IMR-90 (cell line): Measurements from ENCODE around the gene FAF1. TPM values are rescaled to one million over a fixed set of nuclear protein-coding genes. Genes with fewer than 3 reads are reported as not detected.
"Not testable (repeated sequence)": the region's sequence is repeated elsewhere in the genome, so short reads cannot be mapped to it uniquely, and the experiment has no call there.

Experiments used
- ATAC-seq: fragments of 200-7000 bp; cut with Tn5 transposase; 2 replicates; pipeline ENCODE4 v1.9.1; 2020; ENCODE audit warnings: low read depth, mild to moderate bottlenecking, moderate library complexity
- BruUV-seq: library from RNA; stranded (reverse); fragments of 400-500 nt; replicated peaks from 2 replicates; lab custom pipeline; 2021; lab: Mats Ljungman, UMichigan
- CTCF ChIA-PET: fragments of 300-600 bp; formaldehyde crosslinking; extraction: SDS; loops from one replicate; lab custom pipeline; 2021; ENCODE audit warnings: antibody characterized with exemption; lab: Yijun Ruan, JAX
- POLR2A ChIA-PET: fragments of 300-600 bp; sonication (Branson Sonifier 250); formaldehyde crosslinking; loops from one replicate; lab custom pipeline; 2022; ENCODE audit warnings: antibody characterized with exemption; ENCODE audit not compliant: unreplicated experiment; lab: Charles Lee
- DNase-seq: peaks from one replicate; pipeline ENCODE4 v3.0.0; 2013
- H2AFZ ChIP-seq: replicated peaks from 2 replicates; pipeline ENCODE3; 2013; ENCODE audit warnings: low read length, mild to moderate bottlenecking; ENCODE audit not compliant: poor library complexity
- H2AK5ac ChIP-seq: 2 replicates; pipeline ENCODE4 v1.6.1; 2013; ENCODE audit warnings: low read depth, low read length, inconsistent platforms
- H2AK9ac ChIP-seq: replicated peaks from 2 replicates; pipeline ENCODE3; 2013; ENCODE audit warnings: mild to moderate bottlenecking, low read depth, low read length, moderate library complexity; ENCODE audit not compliant: poor library complexity
- H2BK120ac ChIP-seq: 2 replicates; pipeline ENCODE4 v1.6.1; 2013; ENCODE audit warnings: low read depth, low read length, inconsistent platforms
- H2BK15ac ChIP-seq: 3 replicates; pipeline ENCODE4 v1.6.1; 2013; ENCODE audit warnings: low read depth, low read length, inconsistent platforms
- H2BK20ac ChIP-seq: 2 replicates; pipeline ENCODE4 v1.6.1; 2013; ENCODE audit warnings: low read depth, mild to moderate bottlenecking, inconsistent platforms, low read length, moderate library complexity
- H2BK5ac ChIP-seq: 2 replicates; pipeline ENCODE4 v1.6.1; 2013; ENCODE audit warnings: mild to moderate bottlenecking, low read depth, low read length, inconsistent platforms; ENCODE audit not compliant: poor library complexity, severe bottlenecking
- H3K14ac ChIP-seq: replicated peaks from 2 replicates; pipeline ENCODE4 v1.6.1; 2013; ENCODE audit warnings: low read depth, low read length, inconsistent platforms
- H3K18ac ChIP-seq: 2 replicates; pipeline ENCODE4 v1.6.1; 2013; ENCODE audit warnings: low read depth, low read length, control low read depth
- H3K23ac ChIP-seq: 2 replicates; pipeline ENCODE4 v1.6.1; 2013; ENCODE audit warnings: low read depth, low read length, inconsistent platforms
- H3K27ac ChIP-seq: 2 replicates; pipeline ENCODE4 v1.5.1; 2013; ENCODE audit warnings: mild to moderate bottlenecking, control low read depth, low read length; ENCODE audit not compliant: insufficient read depth
- H3K27me3 ChIP-seq: 2 replicates; pipeline ENCODE4 v1.6.1; 2013; ENCODE audit warnings: low read length; ENCODE audit not compliant: control insufficient read depth, insufficient read depth
- H3K36me3 ChIP-seq: 2 replicates; pipeline ENCODE4 v1.6.1; 2013; ENCODE audit warnings: low read length, mixed read lengths; ENCODE audit not compliant: control insufficient read depth, insufficient read depth
- H3K4ac ChIP-seq: 2 replicates; pipeline ENCODE4 v1.6.1; 2013; ENCODE audit warnings: low read depth, low read length, inconsistent platforms
- H3K4me1 ChIP-seq: 2 replicates; pipeline ENCODE4 v1.6.1; 2013; ENCODE audit warnings: low read length, mixed read lengths; ENCODE audit not compliant: control insufficient read depth, insufficient read depth
- H3K4me2 ChIP-seq: 2 replicates; pipeline ENCODE4 v1.6.1; 2013; ENCODE audit warnings: low read depth, mild to moderate bottlenecking, control low read depth, low read length, moderate library complexity
- H3K4me3 ChIP-seq: 2 replicates; pipeline ENCODE4 v1.5.1; 2013; ENCODE audit warnings: low read depth, mild to moderate bottlenecking, control low read depth, low read length, moderate library complexity; ENCODE audit not compliant: insufficient read depth
- H3K56ac ChIP-seq: 2 replicates; pipeline ENCODE4 v1.6.1; 2013; ENCODE audit warnings: low read length, inconsistent platforms; ENCODE audit not compliant: insufficient read depth; ENCODE audit errors: extremely low read depth
- H3K79me1 ChIP-seq, 2 experiments: 2 replicates each; pipeline ENCODE4 v1.6.1; 2013; ENCODE audit warnings: low read length in 2 of 2, inconsistent platforms in 1 of 2, low read depth in 1 of 2
- H3K9ac ChIP-seq: 2 replicates; pipeline ENCODE4 v1.6.1; 2013; ENCODE audit warnings: low read depth, low read length, control low read depth
- H3K9me1 ChIP-seq: 2 replicates; pipeline ENCODE4 v1.6.1; 2013; ENCODE audit warnings: low read length, inconsistent platforms; ENCODE audit not compliant: insufficient read depth
- H3K9me3 ChIP-seq: 2 replicates; pipeline ENCODE4 v1.6.1; 2013; ENCODE audit warnings: low read length; ENCODE audit not compliant: control insufficient read depth, insufficient read depth
- H4K20me1 ChIP-seq: 2 replicates; pipeline ENCODE4 v1.6.1; 2013; ENCODE audit warnings: low read length, inconsistent platforms; ENCODE audit not compliant: insufficient read depth
- H4K5ac ChIP-seq: 2 replicates; pipeline ENCODE4 v1.6.1; 2013; ENCODE audit warnings: mild to moderate bottlenecking, low read depth, low read length, control low read depth
- H4K8ac ChIP-seq, 2 experiments: 2 replicates each; pipeline ENCODE4 v1.6.1; 2013; ENCODE audit warnings: low read depth in 2 of 2, low read length in 2 of 2, control low read depth in 1 of 2, inconsistent platforms in 1 of 2
- H4K91ac ChIP-seq: 2 replicates; pipeline ENCODE4 v1.6.1; 2013; ENCODE audit warnings: low read depth, low read length, inconsistent platforms; ENCODE audit not compliant: insufficient read depth
- WGBS, 2 experiments: methylation state at CpG; one replicate each; pipeline versions ENCODE4 v1.1.5 to v1.1.7; 2013; ENCODE audit warnings: missing lambda C conversion rate in 2 of 2; ENCODE audit not compliant: insufficient read length in 1 of 2; ENCODE audit errors: extremely low coverage in 2 of 2; 5-methylcytosine and 5-hydroxymethylcytosine counted together
- dilution Hi-C: fragments of 300-500 bp; cut with HindIII; formaldehyde crosslinking; loops from one replicate; pipeline ENCODE4 v1.14.3; 2018; ENCODE audit warnings: low sequenced_read_pairs; ENCODE audit not compliant: unreplicated experiment
- in situ Hi-C: fragments of 300-500 bp; cut with MboI; formaldehyde crosslinking; loops from 3 replicates; pipeline ENCODE4 v1.14.3; 2019; ENCODE audit warnings: low sequenced_read_pairs, inconsistent platforms, mixed read lengths
- intact Hi-C: fragments of 100-400 bp; cut with micrococcal nuclease; formaldehyde crosslinking; loops from 2 replicates; pipeline ENCODE4 v1.10.0; 2022
- polyA plus RNA-seq, 3 experiments: library from polyadenylated mRNA; depleted of rRNA; stranded (reverse); fragments of >200 nt; gene quantifications; 2 replicates each; pipeline ENCODE4 v1.2.3, GENCODE V29; 2012; ENCODE audit warnings: low replicate concordance in 1 of 3
- total RNA-seq: library from RNA; depleted of rRNA; stranded (reverse); fragments of >200 nt; gene quantifications from 2 replicates; pipeline ENCODE4 v1.2.3, GENCODE V29; 2012

Gene FAF1
- total and polyA plus RNA-seq, 2 of the 4 experiments (the other 2 are of a cell fraction), result 18.8 to 72.9 TPM

DNA sequence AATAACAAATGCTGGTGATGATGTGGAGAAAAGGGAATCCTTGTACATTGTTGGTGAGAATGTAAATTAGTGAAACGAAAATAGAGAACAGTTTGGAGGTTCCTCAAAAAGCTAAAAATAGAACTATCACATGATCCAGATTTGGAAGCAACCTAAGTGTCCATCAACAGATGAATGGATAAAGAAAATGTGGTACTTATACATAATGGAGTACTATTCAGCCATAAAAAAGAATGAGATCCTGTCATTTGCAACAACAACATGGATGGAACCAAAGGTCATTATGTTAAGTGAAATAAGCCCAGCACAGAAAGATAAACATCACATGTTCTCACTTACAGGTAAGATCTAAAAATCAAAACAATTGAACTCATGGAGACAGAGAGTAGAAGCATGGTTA is 39.3 kb upstream of the FAF1 start:
- H3K4ac ChIP-seq, H3K9me3 ChIP-seq, H3K4me3 ChIP-seq, H2BK15ac ChIP-seq, ATAC-seq, intact Hi-C loops, H2AFZ ChIP-seq, H4K20me1 ChIP-seq, H3K79me1 ChIP-seq, POLR2A ChIA-PET, H3K14ac ChIP-seq, in situ Hi-C loops, H4K5ac ChIP-seq, H3K9me1 ChIP-seq, H4K8ac ChIP-seq, H2BK5ac ChIP-seq, H2AK5ac ChIP-seq, dilution Hi-C loops, H3K23ac ChIP-seq, H3K18ac ChIP-seq, H2BK20ac ChIP-seq, H3K9ac ChIP-seq, H3K27me3 ChIP-seq, H3K56ac ChIP-seq, H2BK120ac ChIP-seq, H3K4me2 ChIP-seq, H3K4me1 ChIP-seq, H3K36me3 ChIP-seq, H2AK9ac ChIP-seq, H3K27ac ChIP-seq, BruUV-seq, DNase-seq, H4K91ac ChIP-seq: not testable (repeated sequence)
- CTCF ChIA-PET, result interaction anchor here (0.6 kb wide), 1 partner anchor 48 kb away, joined by 5 read pairs; no protein-coding TSS in a partner anchor
- no CpG with 5 or more reads among the region's 1 CpG for WGBS, 2 experiments
